ENCODE data around the gene NAV2. TPM values are rescaled to one million over a fixed set of nuclear protein-coding genes. Genes with fewer than 3 reads are reported as not detected.

NAV2 gene
- total RNA-seq, 1 experiment from 2014 or later, result 46.3 TPM

GRCh38 chr11:19679952-19680828 is 32.4 kb upstream of the NAV2 start:
- Histone ChIP-seq H4K20me1 (ENCODE audit: control insufficient read depth, insufficient read depth, insufficient read length) (no peaks in the 10 kb centered on the region), H3K9ac (ENCODE audit: extremely low read depth, insufficient read length, low read length) (no peak overlapping the region), H2AFZ (ENCODE audit: low read length) (no peak overlapping the region), H4K91ac (ENCODE audit: insufficient read length, low read depth, low read length) (no peak overlapping the region), H3K56ac (ENCODE audit: insufficient read length, low read depth, low read length) (no peak overlapping the region), H2BK12ac (ENCODE audit: insufficient read length, low read depth, low read length) (no peak overlapping the region), H4K8ac (replicated peaks; ENCODE audit: insufficient read length, low read depth, low read length) (no peak overlapping the region), H3K23me2 (ENCODE audit: insufficient read length, low read depth, low read length, poor library complexity, severe bottlenecking) (no peaks in the 10 kb centered on the region), H2BK120ac (ENCODE audit: low read depth, low read length, poor library complexity, severe bottlenecking) (no peak overlapping the region), H3K9me3 (ENCODE audit: control insufficient read depth, low read depth, low read length) (no peaks in the 10 kb centered on the region), H3K27me3 (ENCODE audit: insufficient read depth, low read length) (no peaks in the 10 kb centered on the region), H2BK20ac (ENCODE audit: low read depth, low read length, poor library complexity, severe bottlenecking) (no peak overlapping the region), H3K79me2 (ENCODE audit: insufficient read depth, low read length) (no peaks in the 10 kb centered on the region), H3K4me2 (ENCODE audit: insufficient read depth, insufficient read length, low read length) (no peak overlapping the region), H2AK5ac (ENCODE audit: insufficient read length, low read length) (no peak overlapping the region), H2BK15ac (ENCODE audit: low read depth, low read length) (no peak overlapping the region), H4K5ac (ENCODE audit: insufficient read length, low read depth, low read length) (no peak overlapping the region), H3K18ac (ENCODE audit: insufficient read length, low read depth, low read length) (no peak overlapping the region), H3K23ac (ENCODE audit: insufficient read length, low read depth, low read length) (no peak overlapping the region), H3T11ph (ENCODE audit: low read length) (no peak overlapping the region), H3K27ac (ENCODE audit: insufficient read length, low read depth, low read length) (no peak overlapping the region), H3K79me1 (ENCODE audit: insufficient read depth, low read depth, low read length, poor library complexity, severe bottlenecking) (no peaks in the 10 kb centered on the region), H3K4me1 (ENCODE audit: insufficient read depth, low read length) (peaks cover 9% of the 10 kb centered on the region; the same call in 1 of the 2 replicates), H3K14ac (ENCODE audit: insufficient read depth, low read length) (no peak overlapping the region), H3K4ac (ENCODE audit: low read depth, low read length) (no peak overlapping the region), H2BK5ac (ENCODE audit: insufficient read length, low read length) (no peak overlapping the region)
- peaks cover 39 to 42% of the 10 kb centered on the region in 2 experiments for H3K4me1 Mint-ChIP-seq
- no peaks in the 10 kb centered on the region for H3K36me3 Mint-ChIP-seq (ENCODE audit: insufficient read depth in 1 of 3, low read depth in 3 of 3)
- peak overlapping the region in 1 of 3 experiments; percentile 75; a peak in 3 of 7 replicates for H3K27ac Mint-ChIP-seq
- H3K4me3 Mint-ChIP-seq, result no peak overlapping the region
- H3K9me3 Mint-ChIP-seq, result no peaks in the 10 kb centered on the region
- peak; percentile 52 for DNase-seq
- WGBS (ENCODE audit: extremely low coverage, insufficient read length, low lambda C conversion rate), result no CpG with 5 or more reads among the region's 12 CpGs
- TF ChIP-seq CTCF (conservative IDR thresholded peaks at IDR 0.05), result no peak
- peaks cover 5% of the 10 kb centered on the region; the same call in 1 of the 2 replicates for H3K27me3 Mint-ChIP-seq (ENCODE audit: low read depth)
